HG02840 (cell line): ENCODE data around the gene GAS7.

Source experiments
- ATAC-seq: cut with Tn5 transposase; IDR thresholded peaks from one replicate; pipeline ENCODE4 v1.9.1; 2021; ENCODE audit warnings: mild to moderate bottlenecking, moderate library complexity, moderate number of reproducible peaks; ENCODE audit not compliant: unreplicated experiment, low FRiP score

The GAS7 gene

DNA sequence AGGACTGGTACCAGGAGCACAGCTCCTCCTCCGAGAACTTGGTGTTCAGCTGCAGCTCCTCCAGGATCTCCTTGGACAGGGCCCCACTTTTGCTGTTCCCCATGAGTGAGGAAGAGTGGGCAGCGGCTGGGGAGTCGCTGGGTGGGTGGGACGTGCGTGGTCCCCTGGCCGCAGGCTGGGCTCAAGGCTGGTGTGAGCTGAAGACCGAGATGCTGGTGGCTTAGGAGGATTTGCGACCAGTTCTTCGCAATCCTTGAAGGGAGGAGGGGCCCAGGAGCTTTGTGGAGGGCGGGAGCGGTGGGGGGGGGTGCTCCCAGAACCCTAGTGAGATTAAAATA lies 293.4 kb downstream of the GAS7 start, which contains the start of gene RCVRN:
RCVRN (minus strand) TSS at position 194 of the 338 bp plus-strand sequence; CDS start at position 103, 91 bp downstream.
- no peak for ATAC-seq

DNA sequence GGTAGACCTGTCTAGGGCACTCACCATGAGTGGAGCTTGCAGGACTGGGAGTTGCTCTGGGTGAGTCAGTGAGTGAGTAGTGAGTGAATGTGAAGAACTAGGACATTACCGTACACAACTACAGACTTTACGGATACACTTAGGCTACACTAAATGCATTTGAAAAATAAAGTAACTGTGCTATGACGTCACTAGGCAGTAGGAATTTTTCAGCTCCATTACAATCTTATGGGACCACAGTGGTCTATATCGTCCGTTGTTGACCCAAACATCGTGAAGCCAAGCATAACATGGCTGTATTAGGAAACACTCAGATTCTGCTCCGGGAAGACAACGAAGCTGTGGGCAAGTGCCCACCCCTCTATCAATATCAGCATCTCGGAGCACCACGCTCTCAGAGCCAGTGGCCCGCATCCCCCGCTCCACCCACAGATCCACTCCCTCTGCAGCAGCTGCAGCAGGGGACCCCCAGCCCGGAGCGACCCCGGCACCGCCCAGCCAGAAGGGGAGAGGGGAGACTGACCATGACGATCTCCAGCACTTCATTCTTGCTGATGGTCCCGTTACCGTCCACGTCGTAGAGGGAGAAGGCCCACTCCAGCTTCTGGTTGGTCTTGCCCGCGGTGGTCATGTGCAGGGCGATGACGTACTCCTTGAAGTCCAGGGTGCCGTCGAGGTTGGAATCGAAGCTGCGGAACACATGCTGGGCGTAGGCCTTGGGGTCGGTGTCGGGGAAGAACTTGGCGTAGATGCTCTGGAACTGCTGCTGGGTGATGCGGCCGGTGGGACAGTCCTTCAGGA lies 293.9 kb downstream of the GAS7 start:
- no peak for ATAC-seq

DNA sequence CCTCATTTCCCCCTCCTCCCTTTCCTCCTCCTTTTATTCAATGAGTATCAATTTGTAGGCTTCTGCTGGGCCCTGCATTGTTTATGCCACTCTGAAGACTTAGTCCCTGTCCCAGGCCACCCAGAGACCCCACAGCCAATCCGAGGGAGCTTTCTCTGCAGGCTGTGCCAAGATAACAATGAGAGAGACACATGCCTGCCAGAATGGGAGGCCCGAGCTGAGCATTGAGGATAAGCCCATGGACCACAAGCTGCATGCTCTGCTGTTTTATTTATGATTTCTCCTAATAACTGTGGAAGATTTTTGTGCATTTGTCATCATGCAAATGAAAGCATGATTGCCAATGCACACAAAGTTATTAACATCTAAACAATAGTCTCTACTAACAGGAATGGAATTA lies 296.3 kb downstream of the GAS7 start:
- no peak for ATAC-seq

DNA sequence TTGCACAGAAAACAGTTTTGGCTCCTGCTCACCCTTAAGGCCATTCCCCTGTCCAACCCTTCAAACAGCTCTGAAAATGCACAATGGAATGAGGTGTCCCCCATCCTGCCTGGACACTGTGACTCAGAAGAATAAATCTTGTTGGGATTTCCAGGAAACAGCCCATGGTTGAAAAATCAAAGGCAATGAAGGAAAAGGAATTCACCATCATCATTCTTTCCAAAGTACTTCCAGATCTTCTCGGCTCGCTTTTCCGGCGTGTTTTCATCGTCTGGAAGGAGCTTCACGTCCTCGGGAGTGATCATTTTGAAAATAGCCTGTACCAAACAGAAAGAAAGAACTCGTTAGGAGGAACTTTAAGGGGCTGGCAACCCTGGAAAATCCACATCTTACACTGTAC lies 297.6 kb downstream of the GAS7 start:
- ATAC-seq = no peak

DNA sequence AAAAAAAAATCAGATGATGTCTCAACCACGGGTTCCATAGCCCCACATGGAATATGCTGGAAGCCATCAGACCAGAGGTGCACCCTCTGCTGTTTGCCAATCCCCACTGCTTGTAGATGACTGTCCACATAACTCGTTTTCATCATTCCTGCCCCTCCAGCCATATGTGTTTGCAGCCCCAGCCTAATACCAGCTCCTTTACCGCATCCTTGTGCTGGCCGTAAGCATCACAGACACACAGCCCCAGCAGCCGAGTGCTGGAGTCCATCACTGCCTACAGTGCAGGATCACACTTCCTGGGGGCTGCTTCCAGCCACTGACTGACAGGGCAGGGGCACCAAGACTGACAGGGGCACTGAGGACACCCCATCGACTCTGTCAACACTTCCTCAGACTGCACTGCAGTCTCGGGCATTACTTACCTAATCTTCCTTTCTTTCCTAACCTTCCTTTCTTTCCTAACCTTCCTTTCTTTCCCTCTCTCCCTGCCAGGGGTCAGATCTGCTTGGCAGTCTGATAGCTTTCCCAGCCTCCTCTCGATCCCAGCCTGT lies 298.3 kb downstream of the GAS7 start:
- ATAC-seq = no peak

DNA sequence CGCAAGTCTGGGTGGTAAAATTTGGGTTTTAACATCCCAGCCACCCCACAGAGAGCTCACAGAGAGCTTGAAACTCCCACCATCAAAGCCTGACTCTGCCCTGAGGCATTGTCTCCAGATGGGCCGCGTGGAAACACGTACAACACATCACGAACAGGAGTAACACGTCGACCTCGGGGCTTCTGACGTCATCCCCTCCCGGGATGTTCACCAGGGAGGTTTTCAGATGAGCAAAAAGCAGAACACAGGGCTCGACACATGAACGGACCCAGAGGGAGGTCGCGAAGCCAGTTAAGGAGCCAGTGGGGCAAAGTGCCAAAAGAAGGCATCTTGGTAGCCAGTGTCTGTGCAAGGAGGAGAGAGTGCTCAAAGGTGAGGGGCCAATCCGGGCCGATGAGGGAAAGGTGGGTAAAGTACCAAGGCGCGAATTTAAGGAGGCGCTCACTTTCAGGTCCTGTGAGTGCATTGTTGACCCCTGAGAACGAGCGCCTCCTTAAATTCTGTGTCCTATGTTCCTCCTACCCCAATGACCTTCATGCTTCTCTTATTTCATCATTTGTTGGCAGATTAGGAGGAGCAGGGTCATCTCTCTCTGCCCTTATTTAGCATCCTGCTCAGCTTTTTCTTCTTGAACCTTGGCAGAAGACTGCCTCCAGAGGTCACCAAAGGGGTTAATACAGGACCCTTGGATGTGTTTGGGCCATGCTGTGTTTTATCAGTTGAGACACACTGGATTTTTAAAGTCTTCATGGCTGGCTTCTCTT lies 298.9 kb downstream of the GAS7 start:
- ATAC-seq = no peak

DNA sequence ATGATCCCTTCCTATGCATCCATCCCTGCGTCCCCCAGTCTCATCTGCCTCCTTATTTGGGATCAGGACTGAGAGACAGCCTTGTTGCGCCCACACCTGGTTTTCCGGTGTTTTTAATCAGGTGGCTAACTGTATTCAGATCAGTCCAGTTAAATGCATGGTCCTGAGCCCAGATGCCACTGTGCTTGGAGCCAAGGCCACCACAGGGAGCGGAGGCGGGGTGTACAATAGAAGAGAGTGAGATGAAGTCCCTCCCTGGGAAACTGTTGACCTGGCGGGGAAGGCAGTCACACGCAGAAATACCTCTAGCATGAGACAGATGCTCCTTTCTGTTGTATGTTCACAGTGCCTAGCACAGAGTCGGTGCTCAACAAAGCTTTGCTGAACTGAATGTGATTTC lies 299.6 kb downstream of the GAS7 start:
- ATAC-seq = no peak

DNA sequence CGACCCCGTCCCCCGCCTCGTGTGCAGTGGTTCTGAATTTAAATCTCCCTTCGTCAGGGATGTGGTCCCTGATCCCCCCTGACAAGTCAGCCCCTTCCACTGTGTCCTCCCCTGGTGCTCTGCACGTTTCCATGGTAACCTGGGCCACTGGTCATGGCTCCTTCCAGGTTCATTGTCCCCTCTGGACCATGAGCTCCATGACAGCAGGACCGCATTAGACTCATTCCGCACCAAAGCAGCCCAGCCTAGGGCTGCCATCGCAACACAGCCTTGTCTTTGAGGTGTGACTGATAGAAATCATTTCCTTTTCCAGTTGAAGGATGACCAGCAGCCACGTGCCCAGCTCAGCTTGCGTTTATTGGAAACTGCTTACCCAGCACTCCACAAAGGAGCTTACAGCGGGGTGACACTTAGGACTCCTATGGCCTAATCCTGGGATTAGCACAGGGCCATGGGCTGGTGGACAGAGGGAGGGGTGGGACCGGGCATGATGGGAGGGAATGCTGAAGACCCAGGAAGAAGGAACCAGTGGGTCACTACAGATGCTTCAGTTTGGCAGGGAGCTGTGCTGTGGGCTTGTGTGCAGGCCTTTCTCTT lies 300.9 kb downstream of the GAS7 start:
- ATAC-seq = no peak

DNA sequence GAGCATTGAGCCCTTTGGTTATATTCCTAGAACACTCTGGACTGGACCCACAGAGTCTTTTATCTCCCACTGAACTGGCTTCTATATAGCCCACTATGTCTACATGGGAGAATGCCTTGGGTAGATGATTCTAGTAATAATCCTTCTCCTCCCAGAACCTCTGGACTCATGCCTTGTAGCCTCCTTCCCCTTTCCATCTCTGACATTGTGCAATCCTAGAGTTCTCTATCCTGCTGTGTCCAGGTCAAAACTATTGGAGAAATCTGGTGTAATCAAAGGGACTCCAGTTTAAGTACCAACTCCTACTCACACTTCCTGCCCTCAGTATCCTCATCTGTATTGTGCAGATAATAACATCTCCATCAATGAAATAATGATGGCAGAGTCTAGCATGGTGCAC lies 302.5 kb downstream of the GAS7 start:
- no peak for ATAC-seq

DNA sequence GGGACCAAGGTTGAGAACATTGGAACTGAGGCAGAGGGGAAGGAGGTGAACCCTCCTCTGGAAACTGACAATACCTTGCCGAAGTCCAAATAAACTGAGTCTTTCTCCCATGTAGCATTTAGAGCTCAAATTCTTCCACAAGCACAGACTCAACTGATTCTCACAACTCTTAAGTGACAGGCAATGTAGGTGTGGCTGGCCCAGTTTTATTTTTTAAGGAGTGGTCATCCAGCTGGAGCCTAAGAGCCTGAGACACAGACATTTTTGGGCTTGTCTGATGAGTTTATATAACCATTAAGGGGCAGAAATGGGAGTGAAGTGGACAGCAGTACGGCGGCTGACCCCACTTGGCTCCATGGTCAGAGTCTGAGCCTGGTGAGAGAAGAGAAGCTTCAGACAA lies 304.2 kb downstream of the GAS7 start:
- no peak for ATAC-seq

DNA sequence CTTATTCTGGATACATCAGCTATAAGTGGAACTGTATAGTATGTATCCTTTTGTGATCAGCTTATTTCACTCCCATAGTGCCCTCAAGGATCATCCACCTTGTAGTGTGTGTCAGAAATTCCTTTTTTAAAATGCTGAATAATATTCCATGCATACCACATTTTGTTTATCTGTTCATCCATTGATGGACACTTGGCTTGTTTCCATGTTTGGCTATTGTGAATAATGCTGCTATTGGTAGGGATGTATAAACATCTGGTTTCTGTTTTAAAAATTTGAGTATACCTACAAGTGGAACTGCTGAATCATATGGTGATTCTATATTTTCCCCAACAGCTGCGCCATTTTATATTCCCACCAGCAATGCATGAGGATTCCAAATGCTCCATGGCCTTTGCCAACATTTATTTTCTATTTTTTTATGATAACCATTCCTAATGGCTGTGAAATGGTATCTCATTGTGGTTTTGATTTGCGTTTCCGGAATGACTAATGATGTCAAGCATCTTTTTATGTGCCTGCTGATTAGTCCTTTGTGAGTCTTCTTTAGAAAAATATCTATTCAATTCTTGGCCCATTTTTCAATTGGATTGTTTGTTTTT lies 304.9 kb downstream of the GAS7 start:
- no peak for ATAC-seq

DNA sequence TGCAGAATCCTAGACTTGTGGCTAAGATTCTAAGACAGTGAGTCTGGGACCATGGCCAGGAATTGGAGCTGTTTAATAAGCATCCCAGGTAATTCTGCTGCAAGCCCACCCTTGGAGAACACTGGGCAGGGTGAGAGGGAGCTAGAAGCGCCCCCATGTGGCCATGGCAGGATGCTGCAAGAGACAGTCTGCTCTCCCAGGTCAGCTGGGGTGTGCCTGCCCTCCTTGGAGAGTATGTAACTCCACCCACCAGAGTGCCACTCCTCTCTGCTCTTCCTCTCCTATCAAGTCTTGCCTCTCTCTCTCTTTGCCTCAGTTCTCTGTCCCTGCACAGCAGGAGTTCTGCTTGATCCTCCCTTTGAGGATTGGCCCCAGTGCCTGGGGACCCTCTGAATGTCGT lies 308.3 kb downstream of the GAS7 start:
- ATAC-seq = no peak

DNA sequence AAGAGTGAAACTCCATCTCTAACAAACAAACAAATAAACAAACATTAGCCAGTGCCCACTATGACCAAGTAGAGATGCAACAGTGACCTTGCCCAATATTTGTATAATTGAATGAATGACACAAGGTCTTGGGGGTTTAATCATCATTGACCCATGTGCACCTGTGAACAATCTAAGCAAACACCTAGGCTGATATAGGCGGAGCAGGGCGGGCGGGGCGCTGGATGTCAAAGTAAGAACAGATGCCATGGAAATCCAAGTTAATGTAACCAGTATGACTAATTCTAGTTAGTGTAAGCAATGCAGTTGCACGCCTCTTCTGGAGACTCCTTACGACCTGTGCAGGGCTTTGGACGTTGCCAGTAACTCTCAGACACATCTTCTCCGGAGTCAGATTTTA lies 310.9 kb downstream of the GAS7 start:
- ATAC-seq = no peak

DNA sequence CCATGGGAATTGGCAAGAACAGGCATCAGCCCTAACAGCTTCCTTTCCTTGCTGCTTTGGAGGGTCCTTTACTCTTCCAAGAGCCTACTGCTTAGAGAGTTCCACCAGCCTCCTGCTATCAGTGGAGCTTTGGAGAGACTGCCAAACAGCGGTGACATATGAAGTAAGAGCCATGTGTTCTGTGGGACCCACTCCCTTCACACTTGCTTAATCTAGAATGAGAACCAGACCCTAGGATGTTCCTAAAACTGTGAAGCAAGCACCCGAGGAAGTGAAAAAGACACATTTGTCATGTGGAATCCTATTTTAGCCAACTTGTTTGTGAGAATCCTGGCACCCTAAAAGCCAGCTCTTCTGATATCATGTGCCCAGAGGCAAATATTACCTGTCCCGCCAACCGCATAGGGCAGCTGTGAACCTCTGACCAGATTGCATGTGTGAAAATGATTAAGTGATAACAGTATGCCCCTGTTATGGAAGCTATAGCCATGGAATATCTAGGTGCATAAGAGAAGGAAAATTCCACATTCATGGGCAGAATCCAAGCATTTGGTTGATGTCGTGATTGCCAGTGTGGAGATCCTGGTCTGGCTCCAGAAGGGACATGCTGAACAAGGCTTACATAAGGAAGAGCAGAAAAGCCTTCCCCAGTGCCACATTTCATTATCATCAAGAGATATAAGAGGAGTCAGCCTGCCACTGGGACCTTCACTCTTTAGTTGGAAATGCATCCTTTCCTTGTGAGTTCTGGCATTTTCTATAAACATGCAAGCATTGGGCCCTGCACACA lies 312.1 kb downstream of the GAS7 start:
- ATAC-seq = no peak

DNA sequence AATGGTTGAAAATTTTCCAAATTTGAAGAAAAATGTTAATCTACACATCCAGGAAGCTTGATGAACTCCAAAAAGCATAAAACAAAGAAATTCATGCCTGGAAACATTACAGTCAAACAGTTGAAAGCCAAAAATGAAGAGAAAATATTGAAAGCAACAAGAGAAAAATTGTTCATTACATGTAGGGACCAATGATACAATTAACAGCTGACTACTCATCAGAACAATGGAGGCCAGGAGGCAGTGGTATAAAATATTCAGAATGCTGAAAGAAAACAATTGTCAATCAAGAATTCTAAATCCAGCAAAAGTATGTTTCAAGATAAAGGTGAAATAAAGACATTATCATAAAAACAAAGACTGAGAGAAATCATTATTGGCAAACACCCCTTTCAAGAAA lies 315.0 kb downstream of the GAS7 start:
- no peak for ATAC-seq

DNA sequence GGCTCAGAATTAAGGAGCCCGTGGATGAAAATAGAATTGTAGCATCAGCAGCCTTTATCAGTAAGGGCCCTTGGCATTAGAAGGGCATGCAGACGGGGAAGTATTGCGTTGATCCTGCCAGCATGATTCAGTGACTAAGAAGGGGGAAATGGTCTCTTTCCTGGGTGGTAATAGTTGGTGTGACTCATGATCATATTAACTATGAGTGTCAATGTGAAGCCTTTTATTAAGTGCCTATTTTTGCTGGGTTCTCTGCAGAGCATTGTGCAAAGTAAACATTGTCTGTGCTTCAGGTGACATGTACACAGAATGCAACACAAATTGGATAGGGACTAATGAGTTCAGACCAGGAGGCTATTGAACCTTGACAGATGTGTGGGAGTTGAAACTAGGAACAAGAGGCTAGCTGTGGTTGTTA lies 317.8 kb downstream of the GAS7 start:
- no peak for ATAC-seq

DNA sequence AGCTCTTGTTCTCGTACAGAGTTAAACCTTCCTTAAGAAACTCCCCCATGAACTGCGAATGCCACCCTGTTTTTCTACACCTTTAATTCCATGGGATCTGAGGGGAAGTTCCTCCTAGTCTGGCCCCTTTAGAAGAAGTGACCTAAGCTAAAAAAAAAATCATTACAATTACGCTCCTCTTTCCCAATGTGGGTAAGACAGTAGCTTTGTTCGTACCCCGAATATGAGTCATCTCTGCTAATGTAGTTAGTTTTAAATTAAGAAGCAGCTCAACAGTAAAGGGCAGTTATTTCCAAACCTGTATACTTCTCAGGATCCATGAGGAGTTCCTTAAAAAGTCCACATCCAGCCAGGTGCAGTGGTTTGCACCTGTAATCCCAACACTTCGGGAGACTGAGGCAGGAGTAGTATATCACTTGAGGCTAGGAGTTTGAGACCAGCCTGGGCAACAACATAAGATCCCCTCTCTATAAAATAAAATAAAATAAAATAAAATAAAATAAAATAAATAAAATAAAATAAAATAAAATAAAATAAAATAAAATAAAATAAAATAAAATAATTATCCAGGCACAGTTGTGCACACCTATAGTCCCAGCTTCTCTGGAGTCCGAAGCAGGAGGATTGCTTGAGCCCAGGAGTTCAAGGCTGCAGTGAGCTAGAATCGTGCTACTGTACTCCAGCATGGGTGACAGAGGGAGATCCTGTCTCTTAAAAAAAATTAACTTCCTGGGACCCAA lies 319.4 kb downstream of the GAS7 start:
- no peak for ATAC-seq

DNA sequence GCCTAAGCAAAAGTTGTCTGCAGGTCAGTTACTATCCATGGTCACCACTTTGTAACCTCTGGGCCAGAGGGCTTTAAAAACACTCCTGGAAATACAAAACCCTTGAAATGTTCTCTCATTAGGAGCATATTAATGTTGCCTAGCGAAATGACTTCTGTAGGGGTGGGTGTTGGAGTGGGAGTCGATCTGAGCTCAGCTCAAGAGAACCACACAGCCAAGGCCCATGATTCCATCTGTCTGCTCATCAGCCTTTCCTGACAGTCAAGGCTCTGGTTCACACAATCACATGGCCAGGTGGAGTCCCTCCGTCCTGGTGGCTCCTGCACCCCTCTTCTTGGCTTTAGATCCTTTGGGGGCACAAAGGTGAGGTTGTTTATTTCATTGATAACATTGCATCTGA lies 320.1 kb downstream of the GAS7 start:
- ATAC-seq = no peak

DNA sequence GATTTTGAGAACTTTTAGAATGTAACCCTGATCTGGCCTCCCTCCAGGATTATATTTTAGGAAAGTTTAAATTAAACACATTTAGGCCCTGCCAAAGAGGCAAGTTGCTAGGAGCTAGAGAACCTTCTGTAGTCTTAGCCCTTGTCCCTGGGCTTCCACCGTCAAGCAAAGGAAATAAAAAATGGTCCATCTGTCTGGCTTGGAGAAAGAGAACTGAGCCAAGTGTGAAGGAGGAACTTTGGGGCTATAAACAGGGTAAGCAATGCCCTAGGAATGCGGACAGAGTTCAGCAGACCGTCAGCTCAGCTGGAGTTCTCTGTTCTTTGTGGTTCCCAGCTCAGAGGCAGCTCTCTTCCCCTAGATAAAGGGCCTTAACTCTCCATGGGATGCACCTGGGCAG lies 323.0 kb downstream of the GAS7 start:
- no peak for ATAC-seq
